B cell (primary cell): ENCODE results near the gene IGBP1. TPM values are rescaled to one million over a fixed set of nuclear protein-coding genes. Genes with fewer than 3 reads are reported as not detected.

Experiments
- ATAC-seq: fragments of 200-7000 bp; cut with Tn5 transposase; one replicate; pipeline ENCODE4 v1.10.0; 2021; ENCODE audit warnings: low read depth, mild to moderate bottlenecking, moderate number of reproducible peaks, moderate library complexity
- CTCF ChIA-PET: fragments of 350-600 bp; sonication (Branson Sonifier 250); formaldehyde crosslinking; loops from one replicate; lab custom pipeline; 2021; ENCODE audit warnings: antibody characterized with exemption, inconsistent platforms; lab: Charles Lee
- POLR2A ChIA-PET: fragments of 350-600 bp; sonication (Branson Sonifier 250); formaldehyde crosslinking; loops from one replicate; lab custom pipeline; 2021; ENCODE audit warnings: antibody characterized with exemption; lab: Charles Lee
- DNase-seq: peaks from one replicate; pipeline ENCODE4 v3.0.0; 2013
- H2AFZ ChIP-seq: 2 replicates; pipeline ENCODE4 v1.6.1; 2012; ENCODE audit warnings: mild to moderate bottlenecking, low read depth, low read length; ENCODE audit not compliant: insufficient read depth, poor library complexity, severe bottlenecking
- H3K27ac ChIP-seq, 2 donors: 1 replicate in 1 of 2; 2 replicates in 1 of 2; pipeline ENCODE4 v1.5.1; 2012 to 2013; ENCODE audit warnings: low read length in 2 of 2, mild to moderate bottlenecking in 2 of 2, moderate library complexity in 1 of 2
- H3K27me3 ChIP-seq, 4 experiments: fragments of 200-600 bp in 1 of 4; sonication (generic) in 1 of 4; replicated peaks in 1 of 4; 1 replicate in 2 of 4; 2 replicates in 2 of 4; pipeline versions ENCODE4 v1.6.1 to v1.7.0; 2013 to 2016; ENCODE audit warnings: low read length in 3 of 4, mild to moderate bottlenecking in 2 of 4, mixed read lengths in 1 of 4, moderate library complexity in 1 of 4; ENCODE audit not compliant: insufficient read depth in 4 of 4, control insufficient read depth in 3 of 4; ENCODE audit errors: control extremely low read depth in 1 of 4
- H3K36me3 ChIP-seq, 2 experiments: replicated peaks in 1 of 2; 1 replicate in 1 of 2; 2 replicates in 1 of 2; pipeline versions ENCODE4 v1.6.1 to v1.7.1; 2013; ENCODE audit warnings: low read length in 1 of 2; ENCODE audit not compliant: insufficient read depth in 2 of 2, control insufficient read depth in 1 of 2; ENCODE audit errors: control extremely low read depth in 1 of 2, extremely low read depth in 1 of 2
- H3K4me1 ChIP-seq, 2 donors: fragments of 200-600 bp in 1 of 2; sonication (generic) in 1 of 2; 1 replicate in 1 of 2; 2 replicates in 1 of 2; pipeline versions ENCODE4 v1.5.1 to v1.6.1; 2013 to 2017; ENCODE audit warnings: low read length in 2 of 2; ENCODE audit not compliant: control insufficient read depth in 2 of 2, insufficient read depth in 2 of 2
- H3K4me2 ChIP-seq: replicated peaks from 2 replicates; pipeline ENCODE3; 2012; ENCODE audit warnings: mild to moderate bottlenecking, low read depth, low read length; ENCODE audit not compliant: poor library complexity, severe bottlenecking
- H3K4me3 ChIP-seq, 5 experiments: fragments of 200-600 bp in 1 of 5; sonication (generic) in 1 of 5; 1 replicate in 3 of 5; 2 replicates in 2 of 5; pipeline versions ENCODE4 v1.5.1 to v1.7.0; 2011 to 2016; ENCODE audit warnings: low read length in 4 of 5, mild to moderate bottlenecking in 4 of 5, low read depth in 2 of 5, control low read depth in 1 of 5, moderate library complexity in 1 of 5; ENCODE audit not compliant: insufficient read depth in 1 of 5; ENCODE audit errors: control extremely low read depth in 1 of 5, extremely low read depth in 1 of 5
- H3K79me2 ChIP-seq: fragments of 200-600 bp; sonication (generic); one replicate; pipeline ENCODE4 v1.6.0; 2016; ENCODE audit warnings: low read length; ENCODE audit not compliant: control insufficient read depth, insufficient read depth
- H3K9ac ChIP-seq: fragments of 200-600 bp; sonication (generic); 2 replicates; pipeline ENCODE4 v1.6.1; 2017; ENCODE audit warnings: mild to moderate bottlenecking, low read length, moderate library complexity
- H3K9me3 ChIP-seq, 3 donors: one replicate each; pipeline versions ENCODE4 v1.6.1 to v1.7.1; 2013; ENCODE audit warnings: low read length in 2 of 3; ENCODE audit not compliant: control insufficient read depth in 2 of 3, insufficient read depth in 1 of 3; ENCODE audit errors: control extremely low read depth in 1 of 3
- H4K20me1 ChIP-seq: 2 replicates; pipeline ENCODE4 v1.6.0; 2012; ENCODE audit warnings: mild to moderate bottlenecking, low read length; ENCODE audit not compliant: insufficient read depth, control insufficient read depth, poor library complexity, severe bottlenecking
- H3K27ac Mint-ChIP-seq: one replicate; pipeline ENCODE4 v1.8.0; 2021; ENCODE audit warnings: mixed read lengths
- H3K27me3 Mint-ChIP-seq: one replicate; pipeline ENCODE4 v1.8.0; 2021; ENCODE audit warnings: mixed read lengths
- H3K4me1 Mint-ChIP-seq: one replicate; pipeline ENCODE4 v1.8.0; 2021; ENCODE audit warnings: mixed read lengths
- H3K4me3 Mint-ChIP-seq: one replicate; pipeline ENCODE4 v1.8.0; 2021; ENCODE audit warnings: mixed read lengths
- H3K9me3 Mint-ChIP-seq: one replicate; pipeline ENCODE4 v1.8.0; 2022; ENCODE audit warnings: mixed read lengths; ENCODE audit not compliant: insufficient read depth
- EZH2 ChIP-seq: IDR thresholded peaks from 2 replicates; pipeline ENCODE4 v1.6.1; 2012; ENCODE audit warnings: borderline replicate concordance, low read depth, mild to moderate bottlenecking, moderate library complexity, low read length; ENCODE audit not compliant: insufficient read depth, poor library complexity, severe bottlenecking
- WGBS: methylation state at CpG from one replicate; pipeline ENCODE4 v1.1.5; 2013; ENCODE audit warnings: missing lambda C conversion rate; ENCODE audit not compliant: insufficient coverage; 5-methylcytosine and 5-hydroxymethylcytosine counted together
- intact Hi-C: fragments of 100-400 bp; cut with micrococcal nuclease; formaldehyde crosslinking; loops from one replicate; pipeline ENCODE4 v1.10.0; 2022
- polyA plus RNA-seq: library from polyadenylated mRNA; depleted of rRNA; stranded (reverse); fragments of >200 nt; gene quantifications from 2 replicates; pipeline ENCODE4 v1.2.3, GENCODE V29; 2012
- total RNA-seq, 2 donors: library from RNA; stranded (reverse); fragments of 120-200 nt in 1 of 2; gene quantifications; 1 replicate in 1 of 2; 2 replicates in 1 of 2; pipeline versions ENCODE4 v1.2.3 to v1.2.4, GENCODE V29; 2013 to 2022
- TF ChIP-seq, protein P1 (sequence below): fragments of 200-600 bp; IDR thresholded peaks from one replicate; pipeline ENCODE4 v1.8.0; 2022; ENCODE audit warnings: antibody characterized with exemption, mild to moderate bottlenecking

Gene IGBP1
- total and polyA plus RNA-seq, 2 donors (not counting 1 experiment from before 2014, with no cell fraction given), result 45.3 to 54.7 TPM

DNA sequence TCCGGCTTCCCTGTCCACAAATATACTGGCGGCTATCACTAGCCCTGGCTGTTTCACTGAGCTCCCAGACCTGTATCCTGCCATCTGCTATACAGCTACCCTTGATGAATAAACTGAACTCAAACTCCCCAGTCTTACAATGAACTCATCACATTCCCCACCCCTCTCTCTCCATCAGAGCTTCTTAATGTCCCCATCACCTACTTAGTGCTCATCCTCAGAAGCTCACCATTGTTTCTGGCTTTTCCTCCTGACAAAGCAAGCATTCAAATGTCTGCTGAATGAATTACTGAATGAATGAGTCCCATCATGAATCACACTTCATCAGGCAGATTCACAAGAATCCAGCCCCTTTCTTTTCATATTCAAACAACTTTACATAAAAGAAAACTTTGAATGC is 38.4 kb downstream of the IGBP1 start:
- no peaks in the 10 kb centered on the region for H3K9me3 ChIP-seq
- no peak overlapping the region for H2AFZ ChIP-seq
- Mint-ChIP-seq H3K27ac (no peak overlapping the region), H3K27me3 (no peaks in the 10 kb centered on the region), H3K9me3 (no peaks in the 10 kb centered on the region), H3K4me3 (no peak overlapping the region), H3K4me1 (no peaks in the 10 kb centered on the region)
- no peak overlapping the region for H3K4me2 ChIP-seq
- H3K4me1 ChIP-seq, result peaks cover 0 to under 1% of the 10 kb centered on the region in 2 donors
- no peak overlapping the region for H3K4me3 ChIP-seq
- H3K36me3 ChIP-seq, result no peaks in the 10 kb centered on the region
- H4K20me1 ChIP-seq, result no peaks in the 10 kb centered on the region
- POLR2A ChIA-PET, result no interaction called here
- CTCF ChIA-PET, result no interaction called here
- intact Hi-C loops, result no loop called here
- no peak overlapping the region for H3K27ac ChIP-seq
- no peaks in the 10 kb centered on the region for H3K27me3 ChIP-seq
- no peaks in the 10 kb centered on the region for H3K79me2 ChIP-seq
- DNase-seq (no peak), ATAC-seq (no peak)
- no peak for TF ChIP-seq EZH2
- TF ChIP-seq, protein P1, sequence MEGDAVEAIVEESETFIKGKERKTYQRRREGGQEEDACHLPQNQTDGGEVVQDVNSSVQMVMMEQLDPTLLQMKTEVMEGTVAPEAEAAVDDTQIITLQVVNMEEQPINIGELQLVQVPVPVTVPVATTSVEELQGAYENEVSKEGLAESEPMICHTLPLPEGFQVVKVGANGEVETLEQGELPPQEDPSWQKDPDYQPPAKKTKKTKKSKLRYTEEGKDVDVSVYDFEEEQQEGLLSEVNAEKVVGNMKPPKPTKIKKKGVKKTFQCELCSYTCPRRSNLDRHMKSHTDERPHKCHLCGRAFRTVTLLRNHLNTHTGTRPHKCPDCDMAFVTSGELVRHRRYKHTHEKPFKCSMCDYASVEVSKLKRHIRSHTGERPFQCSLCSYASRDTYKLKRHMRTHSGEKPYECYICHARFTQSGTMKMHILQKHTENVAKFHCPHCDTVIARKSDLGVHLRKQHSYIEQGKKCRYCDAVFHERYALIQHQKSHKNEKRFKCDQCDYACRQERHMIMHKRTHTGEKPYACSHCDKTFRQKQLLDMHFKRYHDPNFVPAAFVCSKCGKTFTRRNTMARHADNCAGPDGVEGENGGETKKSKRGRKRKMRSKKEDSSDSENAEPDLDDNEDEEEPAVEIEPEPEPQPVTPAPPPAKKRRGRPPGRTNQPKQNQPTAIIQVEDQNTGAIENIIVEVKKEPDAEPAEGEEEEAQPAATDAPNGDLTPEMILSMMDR, result no peak
- 50% methylated on average over 1 of the region's 2 CpGs for whole genome bisulfite sequencing
- no peak overlapping the region for H3K9ac ChIP-seq

DNA sequence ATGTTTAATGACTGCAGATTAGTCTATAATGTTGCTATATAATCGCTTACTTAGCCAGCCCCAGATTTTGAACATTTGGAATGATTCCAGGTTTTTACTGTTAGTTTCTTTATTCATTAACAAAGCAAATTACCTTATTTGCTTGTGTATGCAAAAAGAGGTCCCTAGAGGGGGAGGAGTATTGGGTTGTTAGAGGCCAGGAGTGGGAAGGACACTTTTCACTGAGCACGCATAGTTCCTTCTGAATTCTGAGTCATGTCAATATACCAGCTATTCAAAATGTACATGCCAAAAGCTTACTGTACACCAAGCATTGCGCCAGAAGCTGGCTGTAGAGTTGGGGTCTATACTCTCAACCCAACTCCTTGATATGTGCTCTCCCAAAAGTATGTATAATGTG is 39.0 kb downstream of the IGBP1 start:
- H3K27me3 Mint-ChIP-seq, result no peaks in the 10 kb centered on the region
- H3K27ac Mint-ChIP-seq, result no peak overlapping the region
- H3K4me3 ChIP-seq, result no peak overlapping the region
- peaks cover 0 to 4% of the 10 kb centered on the region in 2 donors for H3K4me1 ChIP-seq
- intact Hi-C loops, result no loop called here
- no peak overlapping the region for H3K9ac ChIP-seq
- no peaks in the 10 kb centered on the region for H3K9me3 Mint-ChIP-seq
- ChIA-PET CTCF (no interaction called here), POLR2A (no interaction called here)
- no CpG with 5 or more reads among the region's 3 CpGs for whole genome bisulfite sequencing
- no peak overlapping the region for H3K4me3 Mint-ChIP-seq
- H3K4me2 ChIP-seq, result no peak overlapping the region
- H3K27ac ChIP-seq, result no peak overlapping the region
- H3K27me3 ChIP-seq, result no peaks in the 10 kb centered on the region
- DNase-seq (no peak), ATAC-seq (no peak)
- H3K79me2 ChIP-seq, result no peaks in the 10 kb centered on the region
- TF ChIP-seq, protein P1, result no peak
- no peak for TF ChIP-seq EZH2
- peaks cover 6% of the 10 kb centered on the region for H3K4me1 Mint-ChIP-seq
- H3K36me3 ChIP-seq, result no peaks in the 10 kb centered on the region
- H2AFZ ChIP-seq, result no peak overlapping the region
- H4K20me1 ChIP-seq, result no peaks in the 10 kb centered on the region
- H3K9me3 ChIP-seq, result no peaks in the 10 kb centered on the region
